Natural killer cell (primary cell): ENCODE results near the gene LNX2. TPM values are rescaled to one million over a fixed set of nuclear protein-coding genes. Genes with fewer than 3 reads are reported as not detected.

Source experiments
- ATAC-seq, 3 donors: fragments of 150-1000 bp in 2 of 3; fragments of 200-7000 bp in 1 of 3; cut with Tn5 transposase; 1 replicate in 1 of 3; 2 replicates in 2 of 3; pipeline ENCODE4 v1.10.0; 2021; ENCODE audit warnings: mild to moderate bottlenecking in 2 of 3, moderate library complexity in 2 of 3
- DNase-seq, 2 donors: peaks; one replicate each; pipeline versions ENCODE4 v3.0.0 to v3.0.0-alpha.2; 2013 to 2021; ENCODE audit warnings: mixed read lengths in 1 of 2
- H3K27ac ChIP-seq: one replicate; pipeline ENCODE4 v1.5.1; 2013; ENCODE audit warnings: mild to moderate bottlenecking, low read length
- H3K27me3 ChIP-seq: one replicate; pipeline ENCODE4 v1.6.1; 2013; ENCODE audit warnings: low read length; ENCODE audit not compliant: control insufficient read depth, insufficient read depth
- H3K36me3 ChIP-seq: one replicate; pipeline ENCODE4 v1.6.1; 2013; ENCODE audit warnings: low read length; ENCODE audit not compliant: control insufficient read depth, insufficient read depth
- H3K4me1 ChIP-seq: one replicate; pipeline ENCODE4 v1.6.1; 2013; ENCODE audit warnings: low read length; ENCODE audit not compliant: control insufficient read depth, insufficient read depth
- H3K4me3 ChIP-seq: one replicate; pipeline ENCODE4 v1.5.1; 2013; ENCODE audit warnings: low read length
- H3K9me3 ChIP-seq: one replicate; pipeline ENCODE4 v1.6.1; 2013; ENCODE audit warnings: low read length; ENCODE audit not compliant: control insufficient read depth, insufficient read depth
- H3K27ac Mint-ChIP-seq, 2 donors: one replicate each; pipeline ENCODE4 v1.8.0; 2022; ENCODE audit warnings: mild to moderate bottlenecking in 2 of 2, mixed read lengths in 2 of 2, moderate library complexity in 1 of 2
- H3K27me3 Mint-ChIP-seq, 2 donors: one replicate each; pipeline ENCODE4 v1.8.0; 2022; ENCODE audit warnings: low read depth in 2 of 2, mixed read lengths in 2 of 2
- H3K36me3 Mint-ChIP-seq: one replicate; pipeline ENCODE4 v1.8.0; 2022; ENCODE audit warnings: mixed read lengths
- H3K4me1 Mint-ChIP-seq, 2 donors: one replicate each; pipeline ENCODE4 v1.8.0; 2022; ENCODE audit warnings: mixed read lengths in 2 of 2
- H3K4me3 Mint-ChIP-seq: one replicate; pipeline ENCODE4 v1.8.0; 2022; ENCODE audit warnings: mild to moderate bottlenecking, moderate library complexity, mixed read lengths
- H3K9me3 Mint-ChIP-seq, 2 donors: one replicate each; pipeline ENCODE4 v1.8.0; 2022; ENCODE audit warnings: mixed read lengths in 2 of 2
- WGBS: methylation state at CpG from one replicate; pipeline ENCODE4 v1.1.7; 2013; ENCODE audit warnings: missing lambda C conversion rate; ENCODE audit not compliant: insufficient coverage; 5-methylcytosine and 5-hydroxymethylcytosine counted together
- intact Hi-C: fragments of 100-400 bp; cut with micrococcal nuclease; formaldehyde crosslinking; loops from one replicate; pipeline ENCODE4 v1.14.2; 2022
- total RNA-seq, 4 donors: library from RNA; stranded (reverse); fragments of 120-200 nt in 1 of 4; gene quantifications; one replicate each; pipeline versions ENCODE4 v1.2.3 to v1.2.4, GENCODE V29; 2013 to 2022
- TF ChIP-seq, protein P1 (sequence below): fragments of 200-600 bp; IDR thresholded peaks from one replicate; pipeline ENCODE4 v1.8.0; 2022; ENCODE audit warnings: antibody characterized with exemption

The LNX2 gene
- total RNA-seq, 3 donors from 2014 or later (not counting 1 experiment from before 2014, with no cell fraction given), result 4.5 to 6.6 (median 5.0) TPM

- intact Hi-C loops, result no loop called here
- no peaks in the 10 kb centered on the region for H3K36me3 ChIP-seq
- no peak for DNase-seq
- Mint-ChIP-seq H3K36me3 (peaks cover 5% of the 10 kb centered on the region), H3K4me1 (peaks cover 50 to 56% of the 10 kb centered on the region in 2 donors), H3K9me3 (no peaks in the 10 kb centered on the region), H3K4me3 (no peak overlapping the region), H3K27ac (peak overlapping the region in 1 of 2 donors; percentile 11), H3K27me3 (no peaks in the 10 kb centered on the region)
- TF ChIP-seq, protein P1, sequence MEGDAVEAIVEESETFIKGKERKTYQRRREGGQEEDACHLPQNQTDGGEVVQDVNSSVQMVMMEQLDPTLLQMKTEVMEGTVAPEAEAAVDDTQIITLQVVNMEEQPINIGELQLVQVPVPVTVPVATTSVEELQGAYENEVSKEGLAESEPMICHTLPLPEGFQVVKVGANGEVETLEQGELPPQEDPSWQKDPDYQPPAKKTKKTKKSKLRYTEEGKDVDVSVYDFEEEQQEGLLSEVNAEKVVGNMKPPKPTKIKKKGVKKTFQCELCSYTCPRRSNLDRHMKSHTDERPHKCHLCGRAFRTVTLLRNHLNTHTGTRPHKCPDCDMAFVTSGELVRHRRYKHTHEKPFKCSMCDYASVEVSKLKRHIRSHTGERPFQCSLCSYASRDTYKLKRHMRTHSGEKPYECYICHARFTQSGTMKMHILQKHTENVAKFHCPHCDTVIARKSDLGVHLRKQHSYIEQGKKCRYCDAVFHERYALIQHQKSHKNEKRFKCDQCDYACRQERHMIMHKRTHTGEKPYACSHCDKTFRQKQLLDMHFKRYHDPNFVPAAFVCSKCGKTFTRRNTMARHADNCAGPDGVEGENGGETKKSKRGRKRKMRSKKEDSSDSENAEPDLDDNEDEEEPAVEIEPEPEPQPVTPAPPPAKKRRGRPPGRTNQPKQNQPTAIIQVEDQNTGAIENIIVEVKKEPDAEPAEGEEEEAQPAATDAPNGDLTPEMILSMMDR, result no peak
- no peak overlapping the region for H3K4me3 ChIP-seq
- peaks cover 7% of the 10 kb centered on the region for H3K4me1 ChIP-seq
- H3K27ac ChIP-seq, result no peak overlapping the region
- no peaks in the 10 kb centered on the region for H3K9me3 ChIP-seq
- 97% methylated on average over 6 of the region's 6 CpGs for WGBS
- no peaks in the 10 kb centered on the region for H3K27me3 ChIP-seq
- ATAC-seq, result no peak
Measured at GRCh38 chr13:27578121-27579030, 42.0 kb downstream of the LNX2 start.

- Mint-ChIP-seq H3K27me3 (no peaks in the 10 kb centered on the region), H3K4me1 (peaks cover 63 to 69% of the 10 kb centered on the region in 2 donors), H3K36me3 (no peaks in the 10 kb centered on the region), H3K27ac (no peak overlapping the region), H3K4me3 (no peak overlapping the region), H3K9me3 (no peaks in the 10 kb centered on the region)
- intact Hi-C loops, result no loop called here
- Histone ChIP-seq H3K9me3 (no peaks in the 10 kb centered on the region), H3K27ac (no peak overlapping the region), H3K27me3 (no peaks in the 10 kb centered on the region), H3K4me3 (no peak overlapping the region), H3K36me3 (no peaks in the 10 kb centered on the region), H3K4me1 (peaks cover 13% of the 10 kb centered on the region)
- 92% methylated on average over 1 of the region's 1 CpG for WGBS
- no peak for DNase-seq
- no peak for ATAC-seq
- TF ChIP-seq, protein P1, result no peak
Measured at GRCh38 chr13:27574661-27575060, 45.7 kb downstream of the LNX2 start.

- Mint-ChIP-seq H3K4me3 (peak overlapping the region; percentile 56), H3K36me3 (no peaks in the 10 kb centered on the region), H3K9me3 (no peaks in the 10 kb centered on the region), H3K27ac (peak overlapping the region; percentile 12 to 79), H3K4me1 (peaks cover 56 to 62% of the 10 kb centered on the region in 2 donors), H3K27me3 (no peaks in the 10 kb centered on the region)
- H3K36me3 ChIP-seq, result peaks cover 4% of the 10 kb centered on the region
- ATAC-seq (peak; percentile 55 to 75 (median 61)), DNase-seq (no peak)
- H3K4me3 ChIP-seq, result no peak overlapping the region
- no peak overlapping the region for H3K27ac ChIP-seq
- intact Hi-C loops, result no loop called here
- 48% methylated on average over 2 of the region's 2 CpGs for WGBS
- H3K27me3 ChIP-seq, result no peaks in the 10 kb centered on the region
- peaks cover 13% of the 10 kb centered on the region for H3K4me1 ChIP-seq
- H3K9me3 ChIP-seq, result no peaks in the 10 kb centered on the region
- TF ChIP-seq, protein P1, result no peak
Measured at GRCh38 chr13:27573265-27573664, 47.1 kb downstream of the LNX2 start.
